PC-9 (cell line): ENCODE data around the gene TRIP10.

ENCODE experiments used
- CTCF ChIP-seq: fragments of 200-600 bp; sonication (generic); conservative IDR thresholded peaks from 2 replicates; pipeline ENCODE4 v1.6.1; 2017; ENCODE audit warnings: mixed run types, antibody characterized with exemption, mild to moderate bottlenecking, moderate library complexity
- EZH2 ChIP-seq: fragments of 200-600 bp; sonication (generic); IDR thresholded peaks from 2 replicates; pipeline ENCODE4 v1.8.0; 2017; ENCODE audit warnings: antibody characterized with exemption, low read depth

GRCh38 chr19:6714749-6715555 is 24.5 kb upstream of the TRIP10 start:
- TF ChIP-seq CTCF: no peak
- TF ChIP-seq EZH2: no peak
